HepG2 (cell line): ENCODE results near the gene ATXN1L. TPM values are rescaled to one million over a fixed set of nuclear protein-coding genes. Genes with fewer than 3 reads are reported as not detected.

Source experiments
- CERS6 ChIP-seq: sonication (generic); formaldehyde crosslinking; IDR thresholded peaks from 2 replicates; pipeline ENCODE4 v1.5.0; 2020; ENCODE audit warnings: missing genetic modification reagents
- KLF15 ChIP-seq: sonication (generic); formaldehyde crosslinking; IDR thresholded peaks from 2 replicates; pipeline ENCODE4 v1.8.1; 2023; ENCODE audit warnings: borderline replicate concordance, mild to moderate bottlenecking, inconsistent platforms, missing genetic modification reagents, mixed read lengths
- KMT2A ChIP-seq: sonication (generic); formaldehyde crosslinking; IDR thresholded peaks from 2 replicates; pipeline ENCODE4 v1.4.0; 2020; ENCODE audit warnings: missing genetic modification reagents
- MAFK ChIP-seq, 2 experiments: IDR thresholded peaks in 1 of 2; conservative IDR thresholded peaks in 1 of 2; 2 replicates each; pipeline ENCODE4 v1.6.1; 2011; ENCODE audit warnings: improper control_type of control experiment in 2 of 2, low read length in 2 of 2
- MLXIP ChIP-seq: sonication (generic); formaldehyde crosslinking; IDR thresholded peaks from 2 replicates; pipeline ENCODE4 v1.9.0; 2021; ENCODE audit warnings: missing genetic modification reagents, borderline replicate concordance
- NR2F6 ChIP-seq, 2 experiments: IDR thresholded peaks; 2 replicates each; pipeline ENCODE4 v1.6.1; 2016; ENCODE audit warnings: antibody characterized with exemption in 1 of 2, mild to moderate bottlenecking in 1 of 2
- PRDM15 ChIP-seq: sonication (generic); formaldehyde crosslinking; IDR thresholded peaks from 2 replicates; pipeline ENCODE4 v1.4.0; 2020; ENCODE audit warnings: missing genetic modification reagents
- RELA ChIP-seq: sonication (generic); formaldehyde crosslinking; IDR thresholded peaks from 2 replicates; pipeline ENCODE4 v1.4.0; 2020; ENCODE audit warnings: missing genetic modification reagents
- SRSF4 ChIP-seq: fragments of 200-400 bp; formaldehyde crosslinking; IDR thresholded peaks from one replicate; pipeline ENCODE4 v1.6.1; 2018; ENCODE audit warnings: mild to moderate bottlenecking, low read depth, low read length, moderate library complexity; ENCODE audit not compliant: poor library complexity, severe bottlenecking
- TAF15 ChIP-seq: fragments of 200-400 bp; formaldehyde crosslinking; IDR thresholded peaks from one replicate; pipeline ENCODE4 v1.6.1; 2018; ENCODE audit warnings: mild to moderate bottlenecking, low read depth, low read length; ENCODE audit not compliant: poor library complexity, severe bottlenecking
- UBTF ChIP-seq: sonication (generic); formaldehyde crosslinking; IDR thresholded peaks from 2 replicates; pipeline ENCODE4 v1.4.0; 2020; ENCODE audit warnings: mild to moderate bottlenecking, missing genetic modification reagents
- YEATS4 ChIP-seq: sonication (generic); formaldehyde crosslinking; IDR thresholded peaks from 2 replicates; pipeline ENCODE4 v1.4.0; 2020; ENCODE audit warnings: missing genetic modification reagents, borderline replicate concordance
- ZFP90 ChIP-seq: sonication (generic); formaldehyde crosslinking; IDR thresholded peaks from 2 replicates; pipeline ENCODE4 v1.8.0; 2022; ENCODE audit warnings: missing genetic modification reagents, mild to moderate bottlenecking, inconsistent platforms, borderline replicate concordance
- ZNF720 ChIP-seq: sonication (generic); formaldehyde crosslinking; IDR thresholded peaks from 2 replicates; pipeline ENCODE4 v1.4.0; 2020; ENCODE audit warnings: missing genetic modification reagents
- ZNF879 ChIP-seq: sonication (generic); formaldehyde crosslinking; IDR thresholded peaks from 2 replicates; pipeline ENCODE4 v1.8.1; 2023; ENCODE audit warnings: missing genetic modification reagents
- polyA plus RNA-seq, 8 experiments: library from polyadenylated mRNA; depleted of rRNA in 3 of 8; stranded (reverse) in 7 of 8; unstranded in 1 of 8; fragments of >200 nt; fragmentation: Illumina TruSeq in 4 of 8; extraction: Trizol in 4 of 8; gene quantifications; 2 replicates each; pipeline versions ENCODE4 v1.2.1 to v1.2.3, GENCODE V29; 2011 to 2016; ENCODE audit warnings: low read depth in 4 of 8, missing spikeins in 1 of 8, mixed read lengths in 1 of 8; ENCODE audit not compliant: insufficient read depth in 1 of 8
- total RNA-seq, 5 experiments: library from RNA; depleted of rRNA; stranded (reverse); fragments of >200 nt; fragmentation: Illumina TruSeq; extraction: Trizol; gene quantifications; 2 replicates each; pipeline ENCODE4 v1.2.3, GENCODE V29; 2016; ENCODE audit warnings: low read depth in 1 of 5

ATXN1L gene
- total and polyA plus RNA-seq, 2 of the 13 experiments (the other 11 are each of a cell fraction or from before 2014, with no cell fraction given): 20.0 to 22.4 TPM

GRCh38 chr16:71808593-71809459 lies 37.0 kb upstream of the ATXN1L start, which contains the start of gene AP1G1 (continued):
- TF ChIP-seq CERS6 (CRISPR knock-in tag) (0 out of 2 replicates have a peak, but pooled peaks have one; percentile 13), ZFP90 (CRISPR knock-in tag) (no peak; the same call in 1 of the 2 replicates), YEATS4 (peak; percentile 98), TAF15 (no peak), ZNF720 (CRISPR knock-in tag) (0 out of 2 replicates have a peak, but pooled peaks have one; percentile 61), KMT2A (CRISPR knock-in tag) (peak; percentile 97), UBTF (peak; percentile 88), NR2F6 (IDR thresholded peaks at IDR 0.05) (no peak; the same call in 1 of the 2 replicates), NR2F6 (CRISPR knock-in tag; IDR thresholded peaks at IDR 0.05) (peak; percentile 32; the same call in 1 of the 2 replicates), RELA (CRISPR knock-in tag) (0 out of 2 replicates have a peak, but pooled peaks have one; percentile 56), MAFK (conservative IDR thresholded peaks at IDR 0.05 in 1 of 2, IDR thresholded peaks at IDR 0.05 in 1 of 2; ENCODE audit: low read length in 2 of 2) (0 out of 4 replicates have a peak, but pooled peaks of 1 of the 2 experiments have one; percentile 8), ZNF879 (CRISPR knock-in tag) (no peak), SRSF4 (no peak), KLF15 (CRISPR knock-in tag) (peak; percentile 95), PRDM15 (CRISPR knock-in tag) (no peak), MLXIP (no peak)
